GM12872 (cell line): ENCODE data around the gene BNIP1.

Source experiments
- CTCF ChIP-seq: IDR thresholded peaks from 3 replicates; pipeline ENCODE4 v1.5.1; 2011; ENCODE audit warnings: low read depth, mild to moderate bottlenecking, low read length, moderate library complexity; ENCODE audit not compliant: insufficient read depth

BNIP1 gene

GRCh38 chr5:173153842-173154241 lies 9.5 kb downstream of the BNIP1 start:
- no peak for TF ChIP-seq CTCF

- TF ChIP-seq CTCF: no peak
Measured at GRCh38 chr5:173155912-173156311, 11.6 kb downstream of the BNIP1 start.

- no peak for TF ChIP-seq CTCF
Measured at GRCh38 chr5:173158366-173158765, 14.0 kb downstream of the BNIP1 start.

GRCh38 chr5:173159256-173159655 lies 14.9 kb downstream of the BNIP1 start:
- no peak for TF ChIP-seq CTCF

- TF ChIP-seq CTCF: no peak
Measured at GRCh38 chr5:173161148-173161547, 16.8 kb downstream of the BNIP1 start.

- TF ChIP-seq CTCF: no peak
Measured at GRCh38 chr5:173163219-173163618, 18.9 kb downstream of the BNIP1 start.

GRCh38 chr5:173165177-173166016 lies 21.1 kb downstream of the BNIP1 start:
- TF ChIP-seq CTCF: no peak
